Cerebellar cortex (tissue), 1 donor: Measurements from ENCODE around the gene TMEM115.
"Not testable (repeated sequence)": the region's sequence is repeated elsewhere in the genome, so short reads cannot be mapped to it uniquely, and the experiment has no call there.

Source experiments
- DNase-seq: peaks from one replicate; pipeline ENCODE4 v3.0.0-alpha.2; 2015; ENCODE audit warnings: low spot score

TMEM115 gene

DNA sequence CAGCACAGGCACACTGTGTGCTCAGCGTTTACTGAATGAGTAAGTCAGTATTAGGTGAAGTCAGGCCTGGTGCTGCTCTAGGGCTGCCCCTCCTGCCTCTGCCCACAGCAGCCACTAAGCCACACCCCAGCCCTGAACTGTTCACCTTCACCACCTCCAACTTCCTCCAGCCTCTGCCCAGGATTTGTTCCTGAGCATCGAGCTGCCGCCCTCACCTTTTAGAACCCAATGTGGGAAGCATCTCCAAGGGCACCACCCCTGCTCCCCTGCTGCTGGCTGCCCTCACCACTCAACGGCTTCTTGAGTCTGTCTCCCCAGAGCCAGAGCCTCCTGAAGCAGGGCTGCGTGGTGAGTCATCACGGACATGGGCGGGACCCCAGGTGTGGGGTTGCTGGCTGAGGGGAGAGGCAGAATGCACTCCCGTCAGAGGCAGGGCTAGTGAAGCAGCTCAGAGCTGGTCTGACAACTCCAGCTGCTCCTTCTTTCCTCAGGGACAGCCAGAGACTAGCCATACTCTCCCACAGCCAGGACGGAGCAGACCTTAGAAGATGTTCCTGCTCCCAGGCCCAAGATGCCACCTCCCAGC is 42.6 kb downstream of the TMEM115 start:
- DNase-seq = no peak

GRCh38 chr3:50314816-50315215 is 44.5 kb downstream of the TMEM115 start:
- DNase-seq = no peak

- DNase-seq = no peak
These were observed 45.0 kb downstream of the TMEM115 start for GRCh38 chr3:50314342-50314741.

DNA sequence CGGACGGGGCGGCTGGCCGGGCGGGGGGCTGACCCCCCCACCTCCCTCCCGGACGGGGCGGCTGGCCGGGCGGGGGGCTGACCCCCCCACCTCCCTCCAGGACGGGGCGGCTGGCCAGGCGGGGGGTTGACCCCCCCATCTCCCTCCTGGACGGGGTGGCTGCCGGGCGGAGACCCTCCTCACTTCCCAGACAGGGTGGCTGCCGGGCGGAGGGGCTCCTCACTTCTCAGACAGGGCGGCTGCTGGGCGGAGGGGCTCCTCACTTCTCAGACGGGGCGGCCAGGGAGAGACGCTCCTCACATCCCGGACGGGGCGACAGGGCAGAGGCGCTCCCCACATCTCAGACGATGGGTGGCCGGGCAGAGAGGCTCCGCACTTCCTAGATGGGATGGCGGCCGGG is 47.3 kb downstream of the TMEM115 start:
- DNase-seq = not testable (repeated sequence)
